Neuronal stem cell (in vitro differentiated cells): ENCODE measurements around the gene SLC12A7. TPM values are rescaled to one million over a fixed set of nuclear protein-coding genes. Genes with fewer than 3 reads are reported as not detected.
A peak's percentile ranks its signal among the peaks of the same experiment; 100 is the strongest.

Experiments used
- DNase-seq: peaks from one replicate; pipeline ENCODE4 v3.0.0-alpha.2; 2013; ENCODE audit warnings: low spot score
- H2AFZ ChIP-seq: one replicate; pipeline ENCODE4 v1.6.1; 2013; ENCODE audit warnings: mild to moderate bottlenecking, low read length, inconsistent platforms
- H2AK5ac ChIP-seq: 2 replicates; pipeline ENCODE4 v1.6.1; 2013; ENCODE audit warnings: low read depth, mild to moderate bottlenecking, inconsistent platforms, low read length, moderate library complexity, mixed read lengths
- H2BK120ac ChIP-seq: 2 replicates; pipeline ENCODE4 v1.6.1; 2013; ENCODE audit warnings: low read depth, mild to moderate bottlenecking, inconsistent platforms, low read length, moderate library complexity, mixed read lengths
- H2BK12ac ChIP-seq: one replicate; pipeline ENCODE4 v1.6.1; 2013; ENCODE audit warnings: low read length, inconsistent platforms
- H2BK15ac ChIP-seq: 2 replicates; pipeline ENCODE4 v1.6.1; 2013; ENCODE audit warnings: mild to moderate bottlenecking, low read length, inconsistent platforms, mixed read lengths
- H2BK5ac ChIP-seq: one replicate; pipeline ENCODE4 v1.6.1; 2013; ENCODE audit warnings: inconsistent platforms, mild to moderate bottlenecking, low read length, moderate library complexity
- H3K14ac ChIP-seq: one replicate; pipeline ENCODE4 v1.6.1; 2013; ENCODE audit warnings: low read length, inconsistent platforms
- H3K18ac ChIP-seq: 2 replicates; pipeline ENCODE4 v1.6.1; 2013; ENCODE audit warnings: low read length, inconsistent platforms
- H3K23ac ChIP-seq: 2 replicates; pipeline ENCODE4 v1.6.1; 2013; ENCODE audit warnings: low read depth, mild to moderate bottlenecking, mixed read lengths, low read length, inconsistent platforms; ENCODE audit not compliant: poor library complexity
- H3K27ac ChIP-seq: replicated peaks from 3 replicates; pipeline ENCODE4 v1.5.1; 2013; ENCODE audit warnings: low read length, inconsistent platforms
- H3K27me3 ChIP-seq, 3 experiments: 2 replicates each; pipeline ENCODE4 v1.6.1; 2013; ENCODE audit warnings: low read length in 3 of 3, mild to moderate bottlenecking in 2 of 3, inconsistent platforms in 1 of 3, low read depth in 1 of 3, mixed read lengths in 1 of 3, moderate library complexity in 1 of 3; ENCODE audit not compliant: control insufficient read depth in 3 of 3, insufficient read depth in 3 of 3
- H3K36me3 ChIP-seq, 2 donors: replicated peaks in 1 of 2; 2 replicates each; pipeline ENCODE4 v1.6.1; 2013; ENCODE audit warnings: low read length in 2 of 2; ENCODE audit not compliant: control insufficient read depth in 2 of 2, insufficient read depth in 2 of 2
- H3K4ac ChIP-seq: 2 replicates; pipeline ENCODE4 v1.6.1; 2013; ENCODE audit warnings: inconsistent platforms, mild to moderate bottlenecking, low read length, moderate library complexity
- H3K4me1 ChIP-seq, 2 donors: 1 replicate in 1 of 2; 2 replicates in 1 of 2; pipeline ENCODE4 v1.6.1; 2013; ENCODE audit warnings: low read length in 2 of 2, low read depth in 1 of 2; ENCODE audit not compliant: control insufficient read depth in 2 of 2, insufficient read depth in 1 of 2
- H3K4me2 ChIP-seq: one replicate; pipeline ENCODE4 v1.6.1; 2013; ENCODE audit warnings: mild to moderate bottlenecking, low read length, inconsistent platforms; ENCODE audit not compliant: insufficient read depth, poor library complexity, severe bottlenecking
- H3K4me3 ChIP-seq, 2 donors: 2 replicates each; pipeline ENCODE4 v1.5.1; 2013; ENCODE audit warnings: low read length in 2 of 2, mild to moderate bottlenecking in 2 of 2, inconsistent platforms in 1 of 2, moderate library complexity in 1 of 2
- H3K79me1 ChIP-seq: one replicate; pipeline ENCODE4 v1.6.1; 2013; ENCODE audit warnings: low read depth, mild to moderate bottlenecking, inconsistent platforms, low read length, moderate library complexity
- H3K9ac ChIP-seq: one replicate; pipeline ENCODE4 v1.6.1; 2013; ENCODE audit warnings: mild to moderate bottlenecking, low read depth, low read length, inconsistent platforms; ENCODE audit not compliant: poor library complexity
- H3K9me3 ChIP-seq, 2 donors: replicated peaks in 1 of 2; 2 replicates each; pipeline versions ENCODE3 to v1.6.1; 2013; ENCODE audit warnings: low read length in 2 of 2, mild to moderate bottlenecking in 2 of 2, inconsistent platforms in 1 of 2, low read depth in 1 of 2, mixed read lengths in 1 of 2, moderate library complexity in 1 of 2; ENCODE audit not compliant: control insufficient read depth in 2 of 2, insufficient read depth in 1 of 2
- H4K8ac ChIP-seq: one replicate; pipeline ENCODE4 v1.6.1; 2013; ENCODE audit warnings: low read depth, mild to moderate bottlenecking, inconsistent platforms, low read length, moderate library complexity
- H4K91ac ChIP-seq: one replicate; pipeline ENCODE4 v1.6.1; 2013; ENCODE audit warnings: low read length, low read depth, mild to moderate bottlenecking, inconsistent platforms; ENCODE audit not compliant: poor library complexity
- WGBS, 2 donors: extraction: QIAGEN DNeasy Blood & Tissue Kit; methylation state at CpG; one replicate each; pipeline ENCODE4 v1.1.7; 2013; ENCODE audit warnings: missing lambda C conversion rate in 2 of 2, mixed read lengths in 1 of 2; ENCODE audit not compliant: insufficient read length in 2 of 2, insufficient replicate concordance in 1 of 2; ENCODE audit errors: extremely low coverage in 2 of 2; 5-methylcytosine and 5-hydroxymethylcytosine counted together
- polyA plus RNA-seq, 2 experiments: library from polyadenylated mRNA; stranded (reverse); fragments of 200-250 nt; gene quantifications; one replicate each; pipeline ENCODE4 v1.2.3, GENCODE V29; 2013

The SLC12A7 gene
- polyA plus RNA-seq (2013, experiment 1 of 2) = 25.7 TPM
- 25.0 TPM for polyA plus RNA-seq (2013, experiment 2 of 2)

DNA sequence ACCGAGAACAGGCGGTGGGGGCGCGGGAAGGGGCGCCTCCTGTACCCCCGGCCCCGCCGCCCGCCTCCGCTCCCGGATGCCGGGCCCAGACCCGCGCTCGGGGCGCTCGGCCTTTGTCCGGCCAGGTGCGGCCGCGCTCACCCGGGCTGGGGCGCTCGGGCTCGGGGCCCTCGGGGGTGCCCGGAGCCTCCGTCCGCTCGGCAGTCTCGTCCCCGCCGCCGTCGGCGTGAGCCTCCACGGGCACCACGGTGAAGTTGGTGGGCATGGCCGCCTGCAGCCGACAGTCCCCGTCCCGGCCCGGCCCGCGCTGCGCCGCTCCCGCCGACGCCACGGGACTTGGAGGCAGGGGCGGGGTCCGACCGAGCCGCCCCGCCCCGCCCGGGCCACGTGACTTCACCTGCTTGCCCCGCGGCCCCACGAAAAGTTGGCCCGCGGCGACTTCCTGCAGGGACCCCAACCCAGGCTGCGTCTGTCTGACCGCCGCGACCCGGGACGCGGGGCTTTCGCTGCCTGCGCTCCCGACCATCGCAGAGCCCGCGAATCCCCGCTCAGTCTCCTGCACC lies at the start of gene SLC12A7:
SLC12A7 (minus strand) TSS at position 337 of the 563 bp plus-strand sequence; CDS start at position 265, 72 bp downstream.
- no peak within 1 kb of the TSS for H3K4ac ChIP-seq
- peak within 1 kb of the TSS; percentile 34 for H2AK5ac ChIP-seq
- no peak within 1 kb of the TSS for H2BK12ac ChIP-seq
- H3K23ac ChIP-seq = peak within 1 kb of the TSS; percentile 99
- peak within 1 kb of the TSS; percentile 75 to 95 for H3K4me3 ChIP-seq
- no peak within 1 kb of the TSS for H4K91ac ChIP-seq
- DNase-seq = peak; percentile 47
- H3K14ac ChIP-seq = peak within 1 kb of the TSS; percentile 78
- no peaks in the 10 kb centered on the region for H3K9me3 ChIP-seq
- peak within 1 kb of the TSS; percentile 97 for H3K18ac ChIP-seq
- H3K27me3 ChIP-seq = peaks cover 0 to 15% (median 0%) of the 10 kb centered on the region in 3 experiments
- no peak within 1 kb of the TSS for H2BK120ac ChIP-seq
- H3K4me2 ChIP-seq = peak within 1 kb of the TSS; percentile 88
- H3K4me1 ChIP-seq = peaks cover 6 to 14% of the 10 kb centered on the region in 2 donors
- H2BK5ac ChIP-seq = peak within 1 kb of the TSS; percentile 76
- peak within 1 kb of the TSS; percentile 94 for H2AFZ ChIP-seq
- WGBS, 2 donors = no CpG with 5 or more reads among the region's 79 CpGs
- peak within 1 kb of the TSS; percentile 73 for H2BK15ac ChIP-seq
- H3K27ac ChIP-seq = no peak within 1 kb of the TSS
- no peak within 1 kb of the TSS for H4K8ac ChIP-seq
- peak within 1 kb of the TSS; percentile 93 for H3K9ac ChIP-seq
- H3K79me1 ChIP-seq = peaks cover 20% of the 10 kb centered on the region
- H3K36me3 ChIP-seq = peaks cover 0 to 11% of the 10 kb centered on the region in 2 donors

DNA sequence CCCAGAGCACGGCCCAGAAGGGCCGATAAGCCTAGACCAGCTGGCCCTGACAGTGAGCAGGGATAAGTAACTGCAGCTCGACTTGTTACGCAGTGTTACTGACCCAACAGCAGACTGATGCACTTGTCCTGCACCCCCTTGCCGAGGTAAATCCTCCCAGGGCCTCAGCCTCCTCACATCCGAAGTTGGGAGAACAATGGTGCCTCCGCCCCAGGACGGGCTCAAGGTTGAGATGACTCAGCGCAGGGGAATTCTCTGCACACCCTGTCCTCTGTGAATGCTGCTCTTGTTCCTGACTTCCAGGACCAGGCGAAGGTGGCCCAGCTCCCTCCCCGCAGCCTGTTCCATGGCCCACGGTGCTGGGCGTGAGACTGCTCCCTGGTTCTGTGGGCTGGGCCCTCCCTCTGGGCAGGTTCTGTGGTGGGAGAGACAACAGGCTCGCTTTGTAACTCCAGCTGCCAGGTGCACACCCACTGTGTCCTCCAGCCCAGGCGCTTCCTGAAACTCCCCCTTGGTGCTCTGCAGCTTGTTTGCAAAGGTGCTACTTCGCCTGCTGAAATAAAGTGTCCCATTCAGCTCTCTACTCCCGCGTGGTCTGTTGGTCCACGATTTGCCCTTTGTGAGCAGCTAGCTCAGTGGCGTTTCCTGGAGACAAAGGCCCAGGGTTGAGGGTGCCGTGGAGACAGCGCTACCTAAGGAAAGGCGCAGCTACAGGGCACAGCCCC lies 49.4 kb upstream of the SLC12A7 start:
- H4K91ac ChIP-seq = no peak overlapping the region
- peaks cover 5 to 42% (median 11%) of the 10 kb centered on the region in 3 experiments for H3K27me3 ChIP-seq
- no peak overlapping the region for H3K4me2 ChIP-seq
- peak overlapping the region; percentile 16 for H2AK5ac ChIP-seq
- DNase-seq = no peak
- no peak overlapping the region for H2BK15ac ChIP-seq
- H3K9ac ChIP-seq = no peak overlapping the region
- H3K36me3 ChIP-seq = no peaks in the 10 kb centered on the region
- peak overlapping the region; percentile 75 for H3K23ac ChIP-seq
- no peak overlapping the region for H3K14ac ChIP-seq
- H4K8ac ChIP-seq = no peak overlapping the region
- H3K4ac ChIP-seq = no peak overlapping the region
- no peak overlapping the region for H2AFZ ChIP-seq
- H3K18ac ChIP-seq = peak overlapping the region; percentile 22
- peaks cover 6% of the 10 kb centered on the region in 2 donors for H3K9me3 ChIP-seq
- no peaks in the 10 kb centered on the region for H3K79me1 ChIP-seq
- no peak overlapping the region for H3K27ac ChIP-seq
- H2BK12ac ChIP-seq = no peak overlapping the region
- no peak overlapping the region for H2BK120ac ChIP-seq
- peak overlapping the region in 1 of 2 donors; percentile 53 for H3K4me3 ChIP-seq
- no CpG with 5 or more reads among the region's 23 CpGs for WGBS, 2 donors
- peak overlapping the region; percentile 43 for H2BK5ac ChIP-seq
- peaks cover 0 to 3% of the 10 kb centered on the region in 2 donors for H3K4me1 ChIP-seq

GRCh38 chr5:1159774-1160406 lies 48.0 kb upstream of the SLC12A7 start:
- WGBS, 2 donors = no CpG with 5 or more reads among the region's 4 CpGs
- Histone ChIP-seq H2BK120ac (no peak overlapping the region), H3K27me3 (peaks cover 9 to 53% (median 24%) of the 10 kb centered on the region in 3 experiments), H3K9me3 (peaks cover 6 to 7% of the 10 kb centered on the region in 2 donors), H2BK12ac (no peak overlapping the region), H4K91ac (no peak overlapping the region), H3K4me1 (peaks cover 0 to 3% of the 10 kb centered on the region in 2 donors), H2BK15ac (peak overlapping the region; percentile 76), H3K9ac (no peak overlapping the region), H2AK5ac (no peak overlapping the region), H3K27ac (no peak overlapping the region), H3K4ac (no peak overlapping the region), H3K18ac (peak overlapping the region; percentile 70), H4K8ac (no peak overlapping the region), H3K14ac (no peak overlapping the region), H3K23ac (no peak overlapping the region), H2AFZ (no peak overlapping the region), H3K4me2 (no peak overlapping the region), H3K36me3 (no peaks in the 10 kb centered on the region), H2BK5ac (no peak overlapping the region), H3K79me1 (no peaks in the 10 kb centered on the region), H3K4me3 (no peak overlapping the region)
- no peak for DNase-seq

DNA sequence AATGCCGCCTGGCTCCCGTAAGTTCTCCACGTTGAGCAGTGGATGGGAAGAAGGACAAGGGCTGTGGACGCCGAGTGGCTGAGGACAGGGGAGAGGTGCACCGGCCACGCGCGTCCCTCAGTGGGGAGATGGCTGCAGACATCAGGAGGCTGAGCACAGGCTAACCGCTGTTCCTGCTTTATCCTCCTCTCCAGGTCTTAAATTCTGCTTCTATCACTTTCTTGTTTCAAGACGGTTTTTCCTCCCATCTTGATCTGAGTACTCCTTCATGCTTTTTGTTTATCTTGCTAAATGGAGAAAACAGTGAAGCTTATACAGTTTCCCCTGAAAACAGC lies 47.4 kb upstream of the SLC12A7 start:
- peaks cover 6 to 7% of the 10 kb centered on the region in 2 donors for H3K9me3 ChIP-seq
- no peak overlapping the region for H3K14ac ChIP-seq
- no peak overlapping the region for H3K4me3 ChIP-seq
- H3K23ac ChIP-seq = no peak overlapping the region
- H3K27ac ChIP-seq = no peak overlapping the region
- WGBS, 2 donors = no CpG with 5 or more reads among the region's 11 CpGs
- no peak overlapping the region for H3K4me2 ChIP-seq
- H4K8ac ChIP-seq = no peak overlapping the region
- H3K18ac ChIP-seq = no peak overlapping the region
- H2AK5ac ChIP-seq = no peak overlapping the region
- no peak overlapping the region for H2BK120ac ChIP-seq
- no peak overlapping the region for H2BK12ac ChIP-seq
- H3K9ac ChIP-seq = no peak overlapping the region
- H3K4me1 ChIP-seq = no peaks in the 10 kb centered on the region
- no peak overlapping the region for H3K4ac ChIP-seq
- H2BK5ac ChIP-seq = no peak overlapping the region
- no peaks in the 10 kb centered on the region for H3K79me1 ChIP-seq
- no peak overlapping the region for H4K91ac ChIP-seq
- H2BK15ac ChIP-seq = no peak overlapping the region
- no peak for DNase-seq
- H3K36me3 ChIP-seq = no peaks in the 10 kb centered on the region
- H3K27me3 ChIP-seq = peaks cover 9 to 54% (median 29%) of the 10 kb centered on the region in 3 experiments
- no peak overlapping the region for H2AFZ ChIP-seq
